ENCODE data around the gene LCE2B.

The LCE2B gene

GRCh38 chr1:152735648-152736047, 49.7 kb downstream of the LCE2B start:
- no peak for DNase-seq (ENCODE audit: low spot score)
